Measurements from ENCODE around the gene TAS2R30. TPM values are rescaled to one million over a fixed set of nuclear protein-coding genes. Genes with fewer than 3 reads are reported as not detected.
"Not testable (repeated sequence)": the region's sequence is repeated elsewhere in the genome, so short reads cannot be mapped to it uniquely, and the experiment has no call there.

The TAS2R30 gene
- total RNA-seq, 2 donors from 2014 or later, result 4.1 to 15.1 TPM

GRCh38 chr12:11133162-11133561 lies 1.3 kb downstream of the TAS2R30 start:
- no peak overlapping the region for H3K27ac ChIP-seq
- TF ChIP-seq CTCF (IDR thresholded peaks at IDR 0.05), result no peak
- peaks cover 0 to 3% of the 10 kb centered on the region in 2 donors for H3K4me1 ChIP-seq (ENCODE audit: control insufficient read depth in 1 of 2, low read depth in 2 of 2)
- H3K4me3 ChIP-seq, result no peak overlapping the region
- H3K27me3 ChIP-seq (replicated peaks; ENCODE audit: insufficient read depth), result no peaks in the 10 kb centered on the region
- no peak for DNase-seq (ENCODE audit: low spot score)
- no peaks in the 10 kb centered on the region for H3K36me3 ChIP-seq
- no peak for ATAC-seq (ENCODE audit: insufficient number of reproducible peaks, low FRiP score, low read depth)
- H3K9me3 ChIP-seq, result no peaks in the 10 kb centered on the region

GRCh38 chr12:11130999-11131398 lies 3.4 kb downstream of the TAS2R30 start:
- no peak for TF ChIP-seq CTCF (IDR thresholded peaks at IDR 0.05)
- Histone ChIP-seq H3K27ac (no peak overlapping the region), H3K9me3 (no peaks in the 10 kb centered on the region), H3K27me3 (replicated peaks; ENCODE audit: insufficient read depth) (no peaks in the 10 kb centered on the region), H3K4me1 (ENCODE audit: control insufficient read depth in 1 of 2, low read depth in 2 of 2) (peaks cover 0 to 3% of the 10 kb centered on the region in 2 donors), H3K36me3 (no peaks in the 10 kb centered on the region), H3K4me3 (no peak overlapping the region)
- DNase-seq (ENCODE audit: low spot score) (no peak), ATAC-seq (ENCODE audit: insufficient number of reproducible peaks, low FRiP score, low read depth) (no peak)

- no peaks in the 10 kb centered on the region for H3K36me3 ChIP-seq
- H3K27me3 ChIP-seq (replicated peaks; ENCODE audit: insufficient read depth), result no peaks in the 10 kb centered on the region
- ATAC-seq (ENCODE audit: insufficient number of reproducible peaks, low FRiP score, low read depth) (no peak), DNase-seq (ENCODE audit: low spot score) (no peak)
- H3K27ac ChIP-seq, result no peak overlapping the region
- peaks cover 0 to 3% of the 10 kb centered on the region in 2 donors for H3K4me1 ChIP-seq (ENCODE audit: control insufficient read depth in 1 of 2, low read depth in 2 of 2)
- H3K4me3 ChIP-seq, result no peak overlapping the region
- TF ChIP-seq CTCF (IDR thresholded peaks at IDR 0.05), result no peak
- no peaks in the 10 kb centered on the region for H3K9me3 ChIP-seq
These were observed 4.1 kb downstream of the TAS2R30 start for GRCh38 chr12:11130382-11130781.

GRCh38 chr12:11114130-11114529 lies 20.3 kb downstream of the TAS2R30 start:
- not testable (repeated sequence) for H3K36me3 ChIP-seq; H3K9me3 ChIP-seq; ATAC-seq (ENCODE audit: insufficient number of reproducible peaks, low FRiP score, low read depth); DNase-seq (ENCODE audit: low spot score); H3K4me1 ChIP-seq (ENCODE audit: control insufficient read depth in 1 of 2, low read depth in 2 of 2); H3K27me3 ChIP-seq (replicated peaks; ENCODE audit: insufficient read depth); H3K4me3 ChIP-seq; H3K27ac ChIP-seq

- not testable (repeated sequence) for ATAC-seq (ENCODE audit: insufficient number of reproducible peaks, low FRiP score, low read depth); DNase-seq (ENCODE audit: low spot score)
These were observed 23.2 kb downstream of the TAS2R30 start for GRCh38 chr12:11111213-11111612.

GRCh38 chr12:11108862-11109261 lies 25.6 kb downstream of the TAS2R30 start:
- Histone ChIP-seq H3K27ac (no peak overlapping the region), H3K9me3 (peaks cover 10% of the 10 kb centered on the region), H3K4me1 (ENCODE audit: control insufficient read depth in 1 of 2, low read depth in 2 of 2) (no peaks in the 10 kb centered on the region), H3K4me3 (no peak overlapping the region), H3K27me3 (replicated peaks; ENCODE audit: insufficient read depth) (no peaks in the 10 kb centered on the region), H3K36me3 (no peaks in the 10 kb centered on the region)
- DNase-seq (ENCODE audit: low spot score) (no peak), ATAC-seq (ENCODE audit: insufficient number of reproducible peaks, low FRiP score, low read depth) (no peak)
- no peak for TF ChIP-seq CTCF (IDR thresholded peaks at IDR 0.05)

More at GRCh38 chr12:11111213-11111612, 23.2 kb downstream of the TAS2R30 start:
- H3K27ac ChIP-seq; H3K4me1 ChIP-seq (ENCODE audit: control insufficient read depth in 1 of 2, low read depth in 2 of 2); H3K4me3 ChIP-seq; H3K9me3 ChIP-seq; H3K36me3 ChIP-seq; H3K27me3 ChIP-seq (replicated peaks; ENCODE audit: insufficient read depth): not testable (repeated sequence)

Data from thoracic aorta (tissue), 2 donors.